ENCODE measurements around the gene CD19. TPM values are rescaled to one million over a fixed set of nuclear protein-coding genes. Genes with fewer than 3 reads are reported as not detected.

CD19 gene
- total RNA-seq, 3 donors from 2014 or later: 1.1 to 8.5 (median 1.5) TPM

- Mint-ChIP-seq H3K27me3 (ENCODE audit: low read depth) (no peaks in the 10 kb centered on the region), H3K9me3 (peaks cover 7% of the 10 kb centered on the region), H3K4me1 (ENCODE audit: low read depth) (peaks cover 56% of the 10 kb centered on the region), H3K4me3 (peak overlapping the region; percentile 96), H3K36me3 (ENCODE audit: insufficient read depth) (peaks cover 53% of the 10 kb centered on the region)
- DNase-seq (no peak), ATAC-seq (no peak)
These were observed 54.7 kb downstream of the CD19 start for GRCh38 chr16:28986492-28986891.

GRCh38 chr16:28987170-28987853 is 55.5 kb downstream of the CD19 start:
- Mint-ChIP-seq H3K36me3 (ENCODE audit: insufficient read depth) (peaks cover 46% of the 10 kb centered on the region), H3K4me1 (ENCODE audit: low read depth) (peaks cover 60% of the 10 kb centered on the region), H3K4me3 (peak overlapping the region; percentile 96), H3K9me3 (peaks cover 7% of the 10 kb centered on the region), H3K27me3 (ENCODE audit: low read depth) (no peaks in the 10 kb centered on the region)
- ATAC-seq: no peak
- DNase-seq: no peak

Other genes with a start within 250 kb of the CD19 start
- 1,000 to 10,000 TPM; 1,034 to 1,401 (median 1,284) TPM for gene EIF3C, start 220.5 kb upstream of the CD19 start, total RNA-seq
- 1 to 10 TPM in 1 of 3 donors, under 1 TPM in 2; 0.66 to 1.8 (median 0.87) TPM for gene NPIPB9, start 180.2 kb upstream of the CD19 start, total RNA-seq
- 100 to 1,000 TPM; 315 to 351 (median 325) TPM for gene ATXN2L, start 109.0 kb upstream of the CD19 start, total RNA-seq
- 100 to 1,000 TPM; 459 to 515 (median 499) TPM for gene TUFM, start 85.6 kb upstream of the CD19 start, total RNA-seq
- 10 to 100 TPM; 35.5 to 41.4 (median 41.0) TPM for gene SH2B1, start 68.1 kb upstream of the CD19 start, total RNA-seq
- 1 to 10 TPM; 1.0 to 1.4 (median 1.4) TPM for gene ATP2A1, start 53.5 kb upstream of the CD19 start, total RNA-seq
- 10 to 100 TPM; 21.9 to 27.1 (median 24.2) TPM for gene RABEP2, start 6.7 kb upstream of the CD19 start, total RNA-seq
- gene NFATC2IP, start 19.0 kb downstream of the CD19 start, total RNA-seq: 10 to 100 TPM; 63.0 to 66.9 (median 63.6) TPM
- gene SPNS1, start 42.8 kb downstream of the CD19 start, total RNA-seq: 10 to 100 TPM; 33.5 to 42.7 (median 36.5) TPM
- 100 to 1,000 TPM; 241 to 262 (median 259) TPM for gene LAT, start 53.1 kb downstream of the CD19 start, total RNA-seq

Measured in activated T-cell treated with anti-CD3 and anti-CD28 coated beads, Interleukin-2, amount 50 U/mL, for 4 hours (primary cell).